Thyroid gland (tissue), 4 donors: ENCODE data around the gene AHNAK2.

Experiments used
- POLR2A ChIP-seq, 2 donors: fragments of 450-650 bp; IDR thresholded peaks; one replicate each; pipeline ENCODE4 v1.6.1; 2017; ENCODE audit warnings: antibody characterized with exemption in 2 of 2, mild to moderate bottlenecking in 2 of 2, moderate library complexity in 1 of 2
- TF ChIP-seq, protein P1 (sequence below), 6 experiments: fragments of 200-600 bp in 3 of 6; fragments of 450-650 bp in 3 of 6; sonication (generic) in 3 of 6; IDR thresholded peaks; one replicate each; pipeline ENCODE4 v1.5.1; 2016 to 2019; ENCODE audit warnings: antibody characterized with exemption in 6 of 6, mild to moderate bottlenecking in 2 of 6, inconsistent platforms in 1 of 6, moderate library complexity in 1 of 6

DNA sequence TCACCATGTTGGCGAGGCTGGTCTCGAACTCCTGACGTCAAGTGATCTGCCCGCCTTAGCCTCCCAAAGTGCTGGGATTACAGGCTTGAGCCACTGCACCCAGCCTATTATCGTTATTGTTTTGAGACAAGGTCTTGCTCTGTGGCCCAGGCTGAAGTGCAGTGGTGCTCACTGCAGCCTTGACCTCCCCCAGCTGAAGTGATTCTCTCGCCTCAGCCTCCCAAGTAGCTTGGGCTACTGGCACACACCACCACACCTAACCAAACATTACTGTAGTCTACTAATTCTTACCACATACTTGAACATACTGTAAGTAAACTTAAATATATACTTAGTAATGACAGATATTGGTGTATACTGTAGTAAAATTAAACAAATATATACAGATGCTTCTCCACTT is 47.3 kb upstream of the AHNAK2 start:
- TF ChIP-seq, protein P1, sequence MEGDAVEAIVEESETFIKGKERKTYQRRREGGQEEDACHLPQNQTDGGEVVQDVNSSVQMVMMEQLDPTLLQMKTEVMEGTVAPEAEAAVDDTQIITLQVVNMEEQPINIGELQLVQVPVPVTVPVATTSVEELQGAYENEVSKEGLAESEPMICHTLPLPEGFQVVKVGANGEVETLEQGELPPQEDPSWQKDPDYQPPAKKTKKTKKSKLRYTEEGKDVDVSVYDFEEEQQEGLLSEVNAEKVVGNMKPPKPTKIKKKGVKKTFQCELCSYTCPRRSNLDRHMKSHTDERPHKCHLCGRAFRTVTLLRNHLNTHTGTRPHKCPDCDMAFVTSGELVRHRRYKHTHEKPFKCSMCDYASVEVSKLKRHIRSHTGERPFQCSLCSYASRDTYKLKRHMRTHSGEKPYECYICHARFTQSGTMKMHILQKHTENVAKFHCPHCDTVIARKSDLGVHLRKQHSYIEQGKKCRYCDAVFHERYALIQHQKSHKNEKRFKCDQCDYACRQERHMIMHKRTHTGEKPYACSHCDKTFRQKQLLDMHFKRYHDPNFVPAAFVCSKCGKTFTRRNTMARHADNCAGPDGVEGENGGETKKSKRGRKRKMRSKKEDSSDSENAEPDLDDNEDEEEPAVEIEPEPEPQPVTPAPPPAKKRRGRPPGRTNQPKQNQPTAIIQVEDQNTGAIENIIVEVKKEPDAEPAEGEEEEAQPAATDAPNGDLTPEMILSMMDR (IDR thresholded peaks at IDR 0.05) = no peak
- TF ChIP-seq POLR2A (IDR thresholded peaks at IDR 0.05) = no peak
